Vagina (tissue), 2 donors: ENCODE data around the gene CSRNP3.

Experiments used
- CTCF ChIP-seq, 3 experiments: fragments of 450-650 bp in 2 of 3; fragments of 200-600 bp in 1 of 3; sonication (generic) in 1 of 3; IDR thresholded peaks; one replicate each; pipeline ENCODE4 v1.5.1; 2017 to 2019; ENCODE audit warnings: antibody characterized with exemption in 3 of 3, mild to moderate bottlenecking in 2 of 3, moderate library complexity in 2 of 3
- POLR2A ChIP-seq, 2 donors: fragments of 450-650 bp; IDR thresholded peaks; one replicate each; pipeline ENCODE4 v1.6.1; 2017; ENCODE audit warnings: antibody characterized with exemption in 2 of 2, mild to moderate bottlenecking in 2 of 2, moderate library complexity in 2 of 2
- POLR2AphosphoS5 ChIP-seq, 2 donors: sonication (generic); formaldehyde crosslinking; IDR thresholded peaks; one replicate each; pipeline ENCODE4 v1.9.0; 2017; ENCODE audit warnings: antibody characterized with exemption in 2 of 2, mild to moderate bottlenecking in 2 of 2, low read depth in 1 of 2; ENCODE audit not compliant: insufficient read depth in 1 of 2

GRCh38 chr2:165472922-165473321 lies 3.4 kb downstream of the CSRNP3 start:
- TF ChIP-seq POLR2AphosphoS5 (IDR thresholded peaks at IDR 0.05; ENCODE audit: insufficient read depth in 1 of 2, low read depth in 1 of 2) (no peak), CTCF (IDR thresholded peaks at IDR 0.05) (no peak), POLR2A (IDR thresholded peaks at IDR 0.05) (no peak)
